Superior temporal gyrus (tissue), 1 donor: ENCODE data around the gene PRKACA.
"Not testable (repeated sequence)": the region's sequence is repeated elsewhere in the genome, so short reads cannot be mapped to it uniquely, and the experiment has no call there.

Experiments
- DNase-seq: peaks from one replicate; pipeline ENCODE4 v3.0.0-alpha.2; 2016; ENCODE audit errors: extremely low spot score

The PRKACA gene

GRCh38 chr19:14070268-14071050 lies 47.1 kb downstream of the PRKACA start:
- no peak for DNase-seq

GRCh38 chr19:14066134-14066533 lies 51.4 kb downstream of the PRKACA start:
- no peak for DNase-seq

DNA sequence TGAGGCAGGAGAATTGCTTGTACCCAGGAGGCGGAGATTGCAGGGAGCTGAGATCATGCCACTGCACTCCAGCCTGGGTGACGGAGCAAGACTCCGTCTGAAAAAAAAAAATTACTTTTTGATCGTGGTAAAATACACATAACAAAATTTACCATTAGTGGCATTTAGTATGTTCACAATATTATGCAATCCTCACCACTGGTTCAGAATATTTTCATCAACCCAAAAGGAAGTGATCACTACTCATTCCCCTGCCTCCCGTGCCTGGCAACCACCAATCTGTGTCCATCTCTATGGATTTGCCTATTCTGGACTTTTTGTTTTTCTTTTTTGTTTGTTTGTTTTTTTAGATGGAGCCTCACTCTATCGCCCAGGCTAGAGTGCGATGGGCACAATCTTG lies 54.5 kb downstream of the PRKACA start:
- DNase-seq: no peak

DNA sequence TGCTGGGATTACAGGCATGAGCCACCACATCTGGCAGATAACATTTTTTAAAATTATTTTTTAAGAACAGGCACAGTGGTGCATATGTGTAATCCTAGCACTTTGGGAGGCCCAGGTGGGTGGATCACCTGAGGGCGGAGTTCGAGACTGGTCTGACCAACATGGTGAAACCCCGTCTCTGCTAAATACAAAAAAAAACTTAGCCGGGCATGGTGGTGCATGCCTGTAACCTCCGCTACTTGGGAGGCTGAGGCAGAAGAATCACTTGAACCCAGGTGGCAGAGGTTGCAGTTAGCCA lies 55.1 kb downstream of the PRKACA start:
- DNase-seq: no peak

DNA sequence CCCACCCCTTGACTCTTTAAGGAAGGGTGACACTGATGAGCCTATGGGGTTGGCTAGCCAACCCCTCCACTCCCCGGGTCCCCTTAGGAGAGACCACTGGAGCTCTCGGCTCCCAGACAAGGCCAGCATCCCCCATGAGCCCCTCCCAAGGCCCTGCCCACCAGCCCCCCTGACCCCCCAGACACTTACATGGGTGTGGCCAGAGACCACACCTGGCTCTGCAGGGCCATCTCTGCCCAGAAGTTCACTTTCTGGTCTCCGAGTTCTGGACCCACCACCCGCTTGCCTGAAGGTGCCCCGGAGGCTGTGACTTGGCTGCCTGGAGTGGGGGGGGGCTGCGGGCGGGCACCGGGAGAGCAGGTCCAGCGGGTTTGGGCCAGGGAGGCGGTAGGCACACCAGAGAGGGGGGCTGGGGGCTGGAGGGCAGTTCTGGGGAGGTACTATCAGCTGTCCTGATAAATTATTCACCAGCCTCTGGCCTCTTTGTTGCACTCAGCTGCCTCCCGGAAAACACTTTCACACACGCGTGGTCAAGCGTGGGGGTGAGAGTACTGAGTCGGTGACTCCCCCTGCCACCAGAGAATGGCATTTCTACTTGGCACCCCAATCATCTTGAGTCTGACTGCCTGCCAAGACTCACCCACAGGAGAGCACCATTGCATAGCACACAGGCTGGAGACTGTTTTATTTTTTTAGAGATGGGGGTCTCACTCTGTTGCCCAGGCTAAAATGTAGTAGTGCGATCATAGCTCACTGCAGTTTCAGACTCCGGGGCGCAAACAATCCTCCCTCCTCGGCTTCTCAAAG lies 55.6 kb downstream of the PRKACA start, which contains the start of gene PALM3:
PALM3 (minus strand) TSS at position 326 of the 807 bp plus-strand sequence; CDS start at position 230, 96 bp downstream.
- no peak for DNase-seq

DNA sequence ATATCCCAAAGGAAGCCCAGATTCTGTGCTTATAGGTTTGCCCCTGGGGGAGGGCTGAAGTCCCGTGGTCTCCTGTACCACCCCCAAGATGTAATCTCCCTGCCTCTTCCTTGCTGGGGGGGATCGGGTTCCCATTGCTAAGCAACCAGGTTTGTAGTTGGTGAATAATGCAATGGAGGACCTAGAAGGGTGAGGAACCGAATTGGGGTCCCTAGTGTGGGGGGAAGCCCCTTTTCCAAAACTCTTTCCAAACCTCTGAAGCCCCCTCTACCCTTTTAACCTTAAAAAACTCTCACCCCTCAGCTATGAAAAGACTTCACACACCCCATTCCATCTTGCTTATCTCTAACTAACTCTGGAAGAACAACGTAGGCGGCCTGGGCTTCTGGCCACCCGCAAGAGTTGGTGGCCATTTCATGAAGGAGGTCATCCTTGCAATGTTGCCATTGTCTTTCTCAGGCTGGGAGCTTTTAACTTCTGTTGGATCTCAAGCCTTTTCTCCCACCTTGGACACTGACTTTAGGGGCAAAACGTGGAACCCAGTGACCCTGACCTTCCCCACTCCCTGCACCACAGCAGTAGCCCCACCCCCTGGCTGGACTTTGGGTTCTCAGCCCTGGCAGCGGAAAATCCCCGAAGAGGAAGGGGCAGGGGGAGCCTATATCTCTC lies 56.3 kb downstream of the PRKACA start:
- no peak for DNase-seq

GRCh38 chr19:14059652-14060155 lies 57.9 kb downstream of the PRKACA start:
- no peak for DNase-seq

DNA sequence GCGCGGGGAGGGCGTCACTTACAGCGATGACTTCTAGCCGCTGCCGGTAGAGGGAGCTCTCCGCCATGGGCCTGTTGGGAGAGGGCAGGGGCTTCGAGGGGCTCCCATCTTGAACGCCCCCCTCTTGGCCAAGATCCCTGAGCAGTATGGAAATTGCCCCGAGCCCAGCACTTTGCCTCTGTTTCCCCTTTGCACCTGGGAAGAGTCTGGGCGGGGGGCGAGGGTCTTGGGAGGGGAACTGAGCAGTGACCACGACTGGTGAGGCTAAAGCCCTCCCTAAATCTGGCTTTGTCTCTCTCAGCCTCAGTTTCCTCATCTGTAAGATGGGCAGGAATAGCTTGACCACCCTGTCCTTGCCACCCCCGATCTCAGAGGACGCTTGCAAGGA lies 58.5 kb downstream of the PRKACA start:
- no peak for DNase-seq

DNA sequence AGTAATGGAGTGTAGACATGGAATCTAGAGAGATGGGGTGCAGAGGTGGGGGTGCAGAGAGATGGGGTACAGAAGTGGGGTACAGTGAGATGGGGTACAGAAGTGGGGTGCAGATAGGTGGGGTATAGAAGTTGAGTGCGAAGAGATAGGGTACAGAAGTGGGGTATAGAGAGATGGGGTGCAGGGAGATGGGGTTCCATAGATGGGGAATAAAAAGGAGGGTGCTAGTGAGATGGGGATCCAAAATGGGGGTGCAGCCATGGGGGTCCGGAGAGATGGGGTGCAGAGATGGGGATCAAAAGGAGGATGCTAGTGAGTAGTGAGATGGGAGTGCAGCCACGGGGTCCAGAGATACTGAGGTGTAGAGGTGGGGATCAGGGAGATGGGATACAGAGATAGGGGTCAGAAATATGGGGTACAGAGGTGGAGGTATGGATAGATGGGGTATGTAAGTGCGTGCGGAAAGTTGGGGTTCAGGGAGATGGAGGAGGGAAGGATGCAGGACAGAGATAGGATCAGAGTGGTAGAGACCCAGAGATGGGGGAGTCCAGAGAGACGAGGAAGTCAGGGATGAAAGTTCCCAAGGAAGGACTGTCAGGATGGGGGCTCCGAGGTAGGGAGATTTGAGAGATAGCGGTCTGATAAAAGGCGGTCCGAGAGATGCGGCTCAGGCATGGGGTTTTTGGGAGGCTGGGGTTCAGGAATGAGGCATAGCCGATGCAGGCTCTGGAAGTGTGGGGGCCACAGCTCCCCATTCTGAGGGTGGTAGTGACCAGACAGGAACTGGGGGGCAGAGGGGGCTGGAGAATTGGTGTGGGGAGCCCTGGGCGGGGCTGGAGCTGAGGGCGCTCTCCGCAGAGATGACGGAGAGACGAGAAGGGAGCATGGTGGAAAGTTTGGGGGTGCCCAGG lies 59.1 kb downstream of the PRKACA start:
- DNase-seq: no peak

GRCh38 chr19:14056741-14057356 lies 60.7 kb downstream of the PRKACA start:
- DNase-seq: no peak

DNA sequence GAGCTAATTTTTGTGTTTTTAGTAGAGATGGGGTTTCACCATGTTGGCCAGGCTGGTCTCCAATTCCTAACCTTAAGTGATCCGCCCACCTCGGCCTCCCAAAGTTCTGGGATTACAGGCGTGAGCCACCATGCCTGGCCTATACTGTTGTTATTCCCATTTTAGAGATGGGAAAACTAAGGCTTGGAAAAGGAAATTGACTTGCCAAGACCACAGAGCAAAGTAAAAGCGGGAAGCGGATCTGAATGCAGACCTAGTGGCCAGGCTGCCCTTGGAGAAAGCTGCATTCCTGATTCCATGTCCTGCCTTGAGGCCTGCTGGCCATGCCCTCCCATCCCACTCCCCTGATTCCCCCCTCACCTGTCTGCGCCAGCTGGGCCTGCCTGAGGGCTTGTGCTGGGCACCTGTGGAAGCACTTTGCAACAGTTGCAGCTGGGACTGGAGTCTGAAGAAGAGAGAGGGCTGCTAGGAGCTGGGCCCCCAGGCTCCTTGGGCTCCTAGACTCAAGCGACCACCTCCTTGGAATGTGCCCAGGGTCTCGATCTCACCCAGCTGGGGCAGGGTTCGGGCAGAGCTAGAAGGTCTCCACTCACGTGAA lies 61.4 kb downstream of the PRKACA start:
- no peak for DNase-seq

DNA sequence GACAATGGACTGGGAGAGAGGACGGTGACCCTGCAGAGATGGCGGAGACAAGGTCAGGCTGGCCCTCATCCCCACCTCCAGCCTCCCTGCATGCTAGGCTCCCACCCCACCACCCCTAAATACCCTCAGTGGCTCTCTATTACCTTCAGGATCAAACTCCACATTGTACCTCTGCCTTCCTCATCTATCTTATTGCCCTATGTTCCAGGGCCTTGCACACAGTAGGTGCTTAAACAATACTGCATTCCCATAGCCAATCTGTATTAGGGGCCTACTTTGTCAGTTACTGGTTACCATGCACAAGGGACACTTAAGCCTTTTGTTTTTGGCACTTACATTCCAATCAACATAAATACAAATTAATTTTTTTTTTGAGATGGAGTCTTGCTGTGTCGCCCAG lies 62.2 kb downstream of the PRKACA start:
- DNase-seq: no peak

GRCh38 chr19:14054721-14055120 lies 62.8 kb downstream of the PRKACA start:
- no peak for DNase-seq

DNA sequence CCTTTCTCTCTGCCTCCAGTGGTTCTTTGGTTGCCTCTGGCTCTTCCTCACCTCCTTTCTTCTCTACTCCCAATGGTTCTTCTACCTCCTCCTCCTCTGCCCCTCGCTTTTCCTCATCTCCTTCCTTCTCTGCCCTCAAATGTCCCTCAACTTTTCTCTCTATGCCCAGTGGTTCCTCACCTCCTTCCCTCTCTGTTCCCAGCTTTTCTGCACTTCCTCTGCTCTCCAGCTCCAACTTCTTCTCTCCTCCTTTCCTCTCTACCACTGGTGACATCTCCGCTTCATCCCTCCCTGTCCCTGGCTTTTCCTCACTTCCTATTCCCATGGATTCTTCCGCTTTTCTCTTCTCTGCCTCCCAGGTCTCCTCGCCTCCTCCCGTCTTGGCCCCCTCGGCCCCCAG lies 63.5 kb downstream of the PRKACA start:
- DNase-seq: no peak

GRCh38 chr19:14053500-14053899 lies 64.1 kb downstream of the PRKACA start:
- no peak for DNase-seq

DNA sequence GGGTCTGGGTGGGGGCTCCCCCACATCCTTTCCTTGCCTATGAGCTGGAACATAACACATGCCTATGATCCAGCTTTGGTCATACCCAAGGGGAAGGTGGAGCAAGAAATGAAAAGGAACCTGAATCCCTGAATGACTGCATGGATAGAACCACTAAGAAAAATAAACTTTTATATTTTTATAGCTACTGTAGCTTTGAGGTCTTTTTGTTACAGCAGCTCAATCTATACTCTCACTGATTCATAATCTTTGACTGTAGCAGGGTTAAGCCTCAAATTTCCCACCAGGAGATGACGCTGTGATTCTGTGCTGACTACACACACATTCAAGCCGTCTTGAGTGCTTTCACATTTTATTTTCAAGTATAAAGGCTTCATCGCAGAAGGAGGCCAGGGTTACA lies 64.5 kb downstream of the PRKACA start:
- no peak for DNase-seq

DNA sequence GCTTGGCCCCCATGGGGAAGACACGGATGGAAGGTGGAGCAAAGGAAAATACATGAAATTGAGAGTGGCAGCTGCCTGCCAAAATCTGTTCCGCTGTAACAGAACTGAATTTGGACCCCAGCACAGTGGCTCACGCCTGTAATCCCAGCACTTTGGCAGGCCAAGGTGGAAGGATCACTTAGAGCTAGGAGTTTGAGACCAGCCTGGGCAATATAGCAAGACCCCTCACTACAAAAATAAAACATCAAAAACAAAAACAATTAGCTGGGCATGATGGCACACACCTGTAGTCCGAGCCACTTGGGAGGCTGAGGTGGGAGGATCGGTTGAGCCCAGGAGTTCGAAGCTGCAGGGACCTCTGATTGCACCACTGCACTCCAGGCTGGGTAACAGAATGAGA lies 65.1 kb downstream of the PRKACA start:
- no peak for DNase-seq

DNA sequence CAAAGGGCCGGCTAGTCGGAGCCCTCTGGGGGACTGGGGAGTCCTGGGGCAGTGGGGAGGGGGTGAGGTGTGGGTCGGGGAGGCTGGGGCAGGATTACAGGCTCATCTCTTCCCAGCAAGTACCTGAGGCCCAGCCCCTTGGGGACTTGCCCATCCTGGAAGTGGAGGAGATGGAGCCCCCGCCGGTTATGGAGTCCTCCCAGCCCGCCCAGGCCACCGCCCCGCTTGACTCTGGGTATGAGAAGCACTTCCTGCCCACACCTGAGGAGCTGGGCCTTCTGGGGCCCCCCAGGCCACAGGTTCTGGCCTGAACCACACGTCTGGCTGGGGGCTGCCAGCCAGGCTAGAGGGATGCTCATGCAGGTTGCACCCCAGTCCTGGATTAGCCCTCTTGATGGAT lies 65.6 kb downstream of the PRKACA start:
- DNase-seq: no peak

DNA sequence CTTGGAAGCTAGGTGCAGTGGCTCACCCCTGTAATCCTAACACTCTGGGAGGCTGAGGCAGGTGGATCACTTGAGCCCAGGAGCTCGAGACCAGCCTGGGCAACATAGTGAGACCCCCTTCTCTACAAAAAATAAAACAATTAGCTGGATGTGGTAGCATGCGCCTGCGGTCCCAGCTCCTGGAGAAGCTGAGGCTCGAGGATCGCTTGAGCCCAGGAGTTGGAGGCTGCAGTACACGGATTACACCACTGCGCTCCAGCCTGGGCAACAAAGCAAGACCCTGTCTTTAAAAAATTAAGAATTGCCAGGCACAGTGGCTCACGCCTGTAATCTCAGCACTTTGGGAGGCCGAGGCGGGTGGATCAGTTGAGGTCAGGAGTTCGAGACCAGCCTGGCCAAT lies 66.6 kb downstream of the PRKACA start:
- not testable (repeated sequence) for DNase-seq

- no peak for DNase-seq
These were observed 67.0 kb downstream of the PRKACA start for GRCh38 chr19:14050512-14050911.
